Measurements from ENCODE around the gene TEN1. TPM values are rescaled to one million over a fixed set of nuclear protein-coding genes. Genes with fewer than 3 reads are reported as not detected.

The TEN1 gene
- total RNA-seq, 1 donor from 2014 or later = 8.5 TPM

GRCh38 chr17:75995385-75995925 lies 16.4 kb downstream of the TEN1 start:
- Mint-ChIP-seq H3K27me3 (ENCODE audit: unreplicated experiment) (no peaks in the 10 kb centered on the region), H3K4me1 (ENCODE audit: low read depth, unreplicated experiment) (no peaks in the 10 kb centered on the region), H3K27ac (ENCODE audit: unreplicated experiment) (no peak overlapping the region), H3K36me3 (ENCODE audit: unreplicated experiment) (no peaks in the 10 kb centered on the region), H3K4me3 (ENCODE audit: unreplicated experiment) (no peak overlapping the region), H3K9me3 (ENCODE audit: unreplicated experiment) (peaks cover 2% of the 10 kb centered on the region)
- TF ChIP-seq CTCF (IDR thresholded peaks at IDR 0.05; ENCODE audit: partially characterized antibody, unreplicated experiment) = no peak
- DNase-seq = no peak

- Mint-ChIP-seq H3K9me3 (ENCODE audit: unreplicated experiment) (peaks cover 2% of the 10 kb centered on the region), H3K36me3 (ENCODE audit: unreplicated experiment) (no peaks in the 10 kb centered on the region), H3K4me3 (ENCODE audit: unreplicated experiment) (no peak overlapping the region), H3K27ac (ENCODE audit: unreplicated experiment) (no peak overlapping the region), H3K4me1 (ENCODE audit: low read depth, unreplicated experiment) (no peaks in the 10 kb centered on the region), H3K27me3 (ENCODE audit: unreplicated experiment) (no peaks in the 10 kb centered on the region)
- no peak for TF ChIP-seq CTCF (IDR thresholded peaks at IDR 0.05; ENCODE audit: partially characterized antibody, unreplicated experiment)
- peak; percentile 12 for DNase-seq
These were observed 17.9 kb downstream of the TEN1 start for GRCh38 chr17:75996665-75997590.

- Mint-ChIP-seq H3K4me1 (ENCODE audit: low read depth, unreplicated experiment) (no peaks in the 10 kb centered on the region), H3K36me3 (ENCODE audit: unreplicated experiment) (no peaks in the 10 kb centered on the region), H3K27me3 (ENCODE audit: unreplicated experiment) (no peaks in the 10 kb centered on the region), H3K4me3 (ENCODE audit: unreplicated experiment) (no peak overlapping the region), H3K27ac (ENCODE audit: unreplicated experiment) (no peak overlapping the region), H3K9me3 (ENCODE audit: unreplicated experiment) (peaks cover 2% of the 10 kb centered on the region)
- no peak for TF ChIP-seq CTCF (IDR thresholded peaks at IDR 0.05; ENCODE audit: partially characterized antibody, unreplicated experiment)
- no peak for DNase-seq
These were observed 19.3 kb downstream of the TEN1 start for GRCh38 chr17:75998327-75998795.

- no peak overlapping the region for H3K4me3 Mint-ChIP-seq (ENCODE audit: unreplicated experiment)
- peaks cover under 1% of the 10 kb centered on the region for H3K4me1 Mint-ChIP-seq (ENCODE audit: low read depth, unreplicated experiment)
- no peaks in the 10 kb centered on the region for H3K36me3 Mint-ChIP-seq (ENCODE audit: unreplicated experiment)
- TF ChIP-seq CTCF (IDR thresholded peaks at IDR 0.05; ENCODE audit: partially characterized antibody, unreplicated experiment) = peak; percentile 92
- peak; percentile 85 for DNase-seq
- peaks cover 2% of the 10 kb centered on the region for H3K9me3 Mint-ChIP-seq (ENCODE audit: unreplicated experiment)
- no peaks in the 10 kb centered on the region for H3K27me3 Mint-ChIP-seq (ENCODE audit: unreplicated experiment)
- H3K27ac Mint-ChIP-seq (ENCODE audit: unreplicated experiment) = no peak overlapping the region
These were observed 21.1 kb downstream of the TEN1 start for GRCh38 chr17:76000016-76000754.

Measured in glutamatergic neuron (in vitro differentiated cells).